Parathyroid adenoma (tissue), 2 donors: ENCODE data around the gene TNFRSF8.

Source experiments
- H2AFZ ChIP-seq: fragments of 300-600 bp; sonication (generic); one replicate; pipeline ENCODE4 v1.7.0; 2017; ENCODE audit warnings: antibody characterized with exemption, mild to moderate bottlenecking
- H3K27ac ChIP-seq: fragments of 300-600 bp; sonication (generic); one replicate; pipeline ENCODE4 v1.7.0; 2017
- H3K27me3 ChIP-seq: fragments of 300-600 bp; sonication (generic); one replicate; pipeline ENCODE4 v1.7.0; 2017; ENCODE audit warnings: low read length; ENCODE audit not compliant: control insufficient read depth, insufficient read depth
- H3K36me3 ChIP-seq: fragments of 300-600 bp; sonication (generic); one replicate; pipeline ENCODE4 v1.7.0; 2017; ENCODE audit warnings: low read length; ENCODE audit not compliant: control insufficient read depth, insufficient read depth
- H3K4me1 ChIP-seq: fragments of 300-600 bp; sonication (generic); one replicate; pipeline ENCODE4 v1.7.0; 2017; ENCODE audit warnings: control low read depth
- H3K4me2 ChIP-seq: fragments of 300-600 bp; sonication (generic); one replicate; pipeline ENCODE4 v1.7.0; 2017; ENCODE audit warnings: low read length
- H3K4me3 ChIP-seq: fragments of 300-600 bp; sonication (generic); one replicate; pipeline ENCODE4 v1.7.0; 2017; ENCODE audit warnings: low read depth, low read length
- H3K79me2 ChIP-seq: fragments of 300-600 bp; sonication (generic); one replicate; pipeline ENCODE4 v1.7.0; 2017; ENCODE audit warnings: control low read depth
- H3K9ac ChIP-seq: fragments of 300-600 bp; sonication (generic); one replicate; pipeline ENCODE4 v1.7.0; 2017; ENCODE audit warnings: mild to moderate bottlenecking
- H3K9me3 ChIP-seq: fragments of 300-600 bp; sonication (generic); one replicate; pipeline ENCODE4 v1.7.0; 2017; ENCODE audit warnings: low read length; ENCODE audit not compliant: control insufficient read depth
- CTCF ChIP-seq: fragments of 300-600 bp; sonication (generic); IDR thresholded peaks from one replicate; pipeline ENCODE4 v1.7.0; 2017; ENCODE audit warnings: antibody characterized with exemption, mild to moderate bottlenecking
- donor health status: primary hyperparathyroidism.

The TNFRSF8 gene

DNA sequence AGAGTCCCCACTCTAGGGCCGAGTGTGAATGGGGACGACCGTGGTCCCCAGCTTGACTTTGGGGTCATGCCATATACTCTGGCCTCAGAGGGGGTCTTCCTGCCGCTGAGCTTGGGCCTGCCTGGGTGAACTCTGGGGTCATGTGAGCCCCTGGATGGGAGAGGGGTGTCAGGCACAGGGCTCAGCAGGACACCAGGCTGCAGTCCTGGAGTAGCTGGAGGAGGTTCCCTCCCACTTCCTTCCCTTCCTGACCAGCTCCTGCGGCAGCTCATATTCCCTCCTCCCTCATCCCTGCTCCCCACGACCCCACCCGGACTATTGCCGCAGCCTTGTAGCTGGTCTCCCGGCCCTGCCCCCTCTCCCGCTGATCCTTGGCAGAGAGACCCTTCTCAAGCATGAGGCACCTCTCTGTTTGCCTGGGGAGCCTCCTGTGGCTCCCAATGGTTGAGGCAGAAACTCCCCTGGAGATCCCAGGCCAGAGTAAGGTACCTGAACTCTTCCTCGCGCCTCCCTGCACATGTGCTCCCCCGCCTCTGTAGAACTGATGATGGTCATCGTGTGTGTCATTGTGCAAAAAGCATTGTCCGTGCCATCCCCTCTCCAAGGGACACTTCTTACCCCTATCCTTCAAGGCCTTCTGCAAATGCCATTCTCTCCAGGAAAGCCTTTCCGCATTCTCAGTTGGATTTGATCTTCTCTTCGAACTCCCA, 105.5 kb downstream of the TNFRSF8 start:
- no peaks in the 10 kb centered on the region for H3K27me3 ChIP-seq
- H3K9me3 ChIP-seq: no peaks in the 10 kb centered on the region
- no peak overlapping the region for H3K4me2 ChIP-seq
- no peaks in the 10 kb centered on the region for H3K36me3 ChIP-seq
- H3K9ac ChIP-seq: no peak overlapping the region
- no peak overlapping the region for H2AFZ ChIP-seq
- H3K27ac ChIP-seq: peak overlapping the region; percentile 39
- H3K4me3 ChIP-seq: peak overlapping the region; percentile 49
- TF ChIP-seq CTCF: no peak
- H3K79me2 ChIP-seq: no peaks in the 10 kb centered on the region
- H3K4me1 ChIP-seq: no peaks in the 10 kb centered on the region

DNA sequence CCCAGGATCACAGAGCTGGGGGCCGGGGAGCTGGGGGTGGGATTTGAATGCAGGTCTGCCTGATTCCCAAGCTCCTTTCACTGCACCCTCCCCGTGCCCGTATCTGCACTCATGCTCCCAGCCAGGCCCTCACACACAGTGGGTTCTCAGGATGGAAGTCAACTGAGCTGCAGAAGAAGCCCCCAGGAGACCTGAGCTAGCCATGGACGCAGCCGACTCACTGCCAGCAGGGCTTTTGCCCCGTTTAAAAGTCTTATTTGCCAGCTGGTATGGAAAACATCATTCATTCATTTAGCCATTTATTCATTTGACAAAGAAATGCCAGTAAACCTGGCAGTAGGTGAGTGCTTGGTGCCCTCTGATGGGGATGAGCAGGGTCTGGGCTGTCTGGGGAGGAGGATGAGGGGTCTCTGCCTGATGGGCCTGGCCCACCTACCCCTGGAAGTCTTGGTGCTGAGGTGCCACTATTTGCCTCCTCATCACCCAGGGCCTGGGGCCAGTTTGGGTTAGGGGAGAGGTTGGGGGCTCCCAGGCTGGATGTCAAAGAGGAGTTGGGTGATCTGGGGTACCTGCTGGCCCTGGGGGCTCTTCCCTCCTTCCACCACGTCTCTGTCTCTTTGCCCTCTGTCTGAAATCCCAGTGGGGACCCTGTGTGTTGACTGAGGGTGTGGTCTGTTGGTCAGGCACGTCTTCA, 106.5 kb downstream of the TNFRSF8 start:
- Histone ChIP-seq H3K9me3 (no peaks in the 10 kb centered on the region), H3K4me2 (no peak overlapping the region), H3K79me2 (no peaks in the 10 kb centered on the region), H3K4me3 (no peak overlapping the region), H3K27ac (no peak overlapping the region), H3K36me3 (no peaks in the 10 kb centered on the region), H3K9ac (no peak overlapping the region), H3K4me1 (no peaks in the 10 kb centered on the region), H2AFZ (no peak overlapping the region), H3K27me3 (no peaks in the 10 kb centered on the region)
- TF ChIP-seq CTCF: no peak

- Histone ChIP-seq H3K4me1 (no peaks in the 10 kb centered on the region), H3K9me3 (no peaks in the 10 kb centered on the region), H3K4me2 (no peak overlapping the region), H3K36me3 (no peaks in the 10 kb centered on the region), H3K27ac (no peak overlapping the region), H3K9ac (no peak overlapping the region), H2AFZ (no peak overlapping the region), H3K4me3 (no peak overlapping the region), H3K79me2 (no peaks in the 10 kb centered on the region), H3K27me3 (no peaks in the 10 kb centered on the region)
- TF ChIP-seq CTCF: no peak
These were observed 107.2 kb downstream of the TNFRSF8 start for GRCh38 chr1:12170263-12170671.

- Histone ChIP-seq H3K27ac (no peak overlapping the region), H3K79me2 (no peaks in the 10 kb centered on the region), H3K4me3 (no peak overlapping the region), H3K4me2 (no peak overlapping the region), H3K27me3 (no peaks in the 10 kb centered on the region), H3K9me3 (no peaks in the 10 kb centered on the region), H3K9ac (no peak overlapping the region), H2AFZ (no peak overlapping the region), H3K36me3 (no peaks in the 10 kb centered on the region), H3K4me1 (no peaks in the 10 kb centered on the region)
- no peak for TF ChIP-seq CTCF
These were observed 108.3 kb downstream of the TNFRSF8 start for GRCh38 chr1:12171206-12172041.
